ENCODE data around the gene CAND2.
"Not testable (repeated sequence)": the region's sequence is repeated elsewhere in the genome, so short reads cannot be mapped to it uniquely, and the experiment has no call there.

Gene CAND2

GRCh38 chr3:12841970-12842328 lies 45.5 kb downstream of the CAND2 start:
- peak overlapping the region; percentile 99 for H3K4me3 Mint-ChIP-seq
- H3K4me1 Mint-ChIP-seq = peaks cover 35% of the 10 kb centered on the region
- peak overlapping the region; percentile 100 for H3K27ac Mint-ChIP-seq
- H3K36me3 Mint-ChIP-seq = peaks cover 39% of the 10 kb centered on the region
- no peaks in the 10 kb centered on the region for H3K27me3 Mint-ChIP-seq
- no peaks in the 10 kb centered on the region for H3K9me3 Mint-ChIP-seq

- H3K4me3 Mint-ChIP-seq = no peak overlapping the region
- H3K27ac Mint-ChIP-seq = peak overlapping the region; percentile 100
- no peaks in the 10 kb centered on the region for H3K27me3 Mint-ChIP-seq
- H3K4me1 Mint-ChIP-seq = peaks cover 30% of the 10 kb centered on the region
- no peaks in the 10 kb centered on the region for H3K9me3 Mint-ChIP-seq
- peaks cover 34% of the 10 kb centered on the region for H3K36me3 Mint-ChIP-seq
These were observed 46.0 kb downstream of the CAND2 start for GRCh38 chr3:12842469-12842868.

DNA sequence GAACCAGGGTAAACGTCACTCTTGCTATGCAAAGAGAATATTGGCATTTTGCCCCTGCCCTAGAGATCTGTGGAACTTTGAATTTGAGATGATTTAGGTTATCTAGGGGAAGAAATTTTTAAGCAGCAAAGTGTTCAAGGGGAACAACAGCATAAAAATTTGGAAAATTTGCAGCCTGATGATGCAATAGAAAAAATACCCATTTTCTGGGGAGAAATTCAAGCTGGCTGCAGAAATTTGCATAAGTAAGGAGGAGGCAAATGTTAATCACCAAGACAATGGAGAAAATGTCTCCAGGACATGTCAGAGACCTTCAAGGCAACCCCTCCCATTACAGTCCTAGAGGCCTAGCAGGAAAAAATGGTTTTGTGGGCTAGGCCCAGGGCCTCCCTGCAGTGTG lies 49.3 kb downstream of the CAND2 start:
- Mint-ChIP-seq H3K4me1 (peaks cover 6% of the 10 kb centered on the region), H3K36me3 (peaks cover 3% of the 10 kb centered on the region), H3K27me3 (no peaks in the 10 kb centered on the region), H3K27ac (no peak overlapping the region), H3K4me3 (no peak overlapping the region), H3K9me3 (no peaks in the 10 kb centered on the region)

- Mint-ChIP-seq H3K4me3 (no peak overlapping the region), H3K9me3 (no peaks in the 10 kb centered on the region), H3K4me1 (no peaks in the 10 kb centered on the region), H3K27me3 (no peaks in the 10 kb centered on the region), H3K36me3 (no peaks in the 10 kb centered on the region), H3K27ac (no peak overlapping the region)
These were observed 55.7 kb downstream of the CAND2 start for GRCh38 chr3:12852201-12852600.

- H3K4me1 Mint-ChIP-seq, H3K36me3 Mint-ChIP-seq, H3K4me3 Mint-ChIP-seq, H3K27me3 Mint-ChIP-seq, H3K27ac Mint-ChIP-seq, H3K9me3 Mint-ChIP-seq: not testable (repeated sequence)
These were observed 57.4 kb downstream of the CAND2 start for GRCh38 chr3:12853847-12854246.

DNA sequence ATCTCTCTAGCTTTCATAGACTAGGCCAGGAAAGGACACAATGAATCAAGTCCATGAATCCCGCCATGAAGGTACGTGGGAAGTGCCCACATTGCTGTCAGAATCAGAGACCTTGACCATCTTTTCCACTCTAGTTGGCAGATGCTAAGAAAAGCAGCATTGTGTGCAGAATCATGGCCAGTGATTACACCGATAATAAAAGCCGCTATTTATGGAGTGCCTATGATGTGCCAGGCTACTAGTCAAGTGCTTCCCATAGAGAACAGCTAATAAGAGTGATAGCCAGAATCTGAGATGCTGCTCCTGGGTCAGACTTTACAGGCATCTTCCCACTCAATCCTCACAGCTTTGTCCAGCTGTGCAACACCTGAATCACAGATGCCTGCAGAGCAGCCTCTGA lies 58.1 kb downstream of the CAND2 start:
- Mint-ChIP-seq H3K27ac (no peak overlapping the region), H3K27me3 (no peaks in the 10 kb centered on the region)

GRCh38 chr3:12856626-12857025 lies 60.1 kb downstream of the CAND2 start:
- no peak overlapping the region for H3K4me3 Mint-ChIP-seq
- H3K36me3 Mint-ChIP-seq = no peaks in the 10 kb centered on the region
- no peaks in the 10 kb centered on the region for H3K27me3 Mint-ChIP-seq
- H3K27ac Mint-ChIP-seq = no peak overlapping the region
- H3K4me1 Mint-ChIP-seq = no peaks in the 10 kb centered on the region
- no peaks in the 10 kb centered on the region for H3K9me3 Mint-ChIP-seq

More for the DNA sequence above, 58.1 kb downstream of the CAND2 start:
- no peak overlapping the region for H3K4me3 Mint-ChIP-seq
- H3K9me3 Mint-ChIP-seq = no peaks in the 10 kb centered on the region
- H3K4me1 Mint-ChIP-seq = no peaks in the 10 kb centered on the region
- H3K36me3 Mint-ChIP-seq = no peaks in the 10 kb centered on the region

GRCh38 chr3:12859840-12860239 lies 63.4 kb downstream of the CAND2 start:
- no peaks in the 10 kb centered on the region for H3K9me3 Mint-ChIP-seq
- H3K27ac Mint-ChIP-seq = no peak overlapping the region
- H3K4me3 Mint-ChIP-seq = no peak overlapping the region
- no peaks in the 10 kb centered on the region for H3K4me1 Mint-ChIP-seq
- H3K36me3 Mint-ChIP-seq = no peaks in the 10 kb centered on the region
- no peaks in the 10 kb centered on the region for H3K27me3 Mint-ChIP-seq

DNA sequence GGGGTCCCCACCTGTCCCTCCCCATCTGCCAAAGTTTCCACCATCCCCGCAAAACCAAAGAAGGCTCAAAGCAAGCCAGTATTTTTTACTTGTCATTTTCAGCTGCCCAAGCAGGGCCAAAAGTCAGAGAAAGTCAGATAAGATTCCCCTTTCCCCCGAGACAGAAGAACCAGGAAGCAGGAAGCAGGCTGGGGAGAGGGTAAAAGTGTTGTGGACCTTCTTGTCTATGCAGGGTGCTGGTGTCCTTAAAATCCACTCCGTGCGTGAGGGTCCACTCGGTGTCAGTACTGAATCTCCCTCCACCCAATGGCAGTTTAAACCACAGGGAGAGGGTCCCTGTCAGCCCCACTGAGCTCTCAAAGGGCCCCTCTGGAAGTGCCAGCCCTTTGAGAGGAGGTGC lies 65.1 kb downstream of the CAND2 start:
- H3K27ac Mint-ChIP-seq = no peak overlapping the region
- H3K4me1 Mint-ChIP-seq = no peaks in the 10 kb centered on the region
- no peak overlapping the region for H3K4me3 Mint-ChIP-seq
- no peaks in the 10 kb centered on the region for H3K9me3 Mint-ChIP-seq
- peaks cover 2% of the 10 kb centered on the region for H3K27me3 Mint-ChIP-seq
- H3K36me3 Mint-ChIP-seq = no peaks in the 10 kb centered on the region

DNA sequence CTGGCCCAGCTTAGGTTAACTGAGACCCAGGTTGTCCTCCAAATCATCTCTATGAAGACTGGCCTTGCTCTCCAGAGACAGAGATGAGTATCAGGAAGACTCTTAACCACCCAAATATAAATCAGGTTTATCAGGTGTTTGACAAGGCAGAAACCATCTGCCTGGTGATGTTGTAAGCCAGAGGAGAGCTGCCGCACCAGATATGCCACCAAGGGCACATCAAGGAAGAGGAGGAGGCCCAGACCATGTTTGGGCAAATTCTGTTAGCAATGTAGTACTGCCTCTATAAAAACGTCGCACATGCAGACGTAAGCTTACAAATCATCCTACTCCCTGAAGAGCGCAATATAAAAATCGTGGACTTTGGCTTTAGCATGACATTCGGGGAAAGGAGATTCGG lies 65.9 kb downstream of the CAND2 start:
- no peaks in the 10 kb centered on the region for H3K36me3 Mint-ChIP-seq

DNA sequence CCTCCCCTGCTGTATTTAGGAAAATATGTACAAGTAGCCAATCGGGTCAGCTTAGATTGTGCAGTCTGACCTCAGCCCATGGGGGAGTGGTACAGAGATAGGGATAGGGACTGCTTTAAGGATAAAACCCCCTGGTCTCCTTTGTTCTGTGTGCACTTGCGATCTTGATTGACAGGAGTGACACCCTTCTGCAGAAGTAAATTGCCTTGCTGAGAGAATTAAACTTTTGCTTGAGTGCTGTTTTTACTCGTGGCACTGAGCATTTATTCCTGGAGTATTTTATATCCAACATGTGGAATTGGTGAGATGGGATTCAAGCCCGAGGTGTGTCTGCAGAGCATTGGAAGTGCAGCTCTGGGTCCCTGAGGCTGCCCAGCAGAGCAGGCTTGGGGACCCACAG lies 68.8 kb downstream of the CAND2 start:
- Mint-ChIP-seq H3K27me3 (peaks cover 3% of the 10 kb centered on the region), H3K36me3 (no peaks in the 10 kb centered on the region), H3K9me3 (no peaks in the 10 kb centered on the region), H3K27ac (no peak overlapping the region), H3K4me1 (peaks cover 8% of the 10 kb centered on the region), H3K4me3 (no peak overlapping the region)

More for the DNA sequence above, 65.9 kb downstream of the CAND2 start:
- no peaks in the 10 kb centered on the region for H3K9me3 Mint-ChIP-seq
- H3K4me3 Mint-ChIP-seq = no peak overlapping the region
- H3K4me1 Mint-ChIP-seq = no peaks in the 10 kb centered on the region
- peaks cover 2% of the 10 kb centered on the region for H3K27me3 Mint-ChIP-seq
- H3K27ac Mint-ChIP-seq = no peak overlapping the region

GRCh38 chr3:12866836-12867235 lies 70.4 kb downstream of the CAND2 start:
- Mint-ChIP-seq H3K36me3 (no peaks in the 10 kb centered on the region), H3K9me3 (no peaks in the 10 kb centered on the region), H3K27me3 (peaks cover 3% of the 10 kb centered on the region), H3K27ac (no peak overlapping the region), H3K4me3 (no peak overlapping the region), H3K4me1 (peaks cover 16% of the 10 kb centered on the region)

DNA sequence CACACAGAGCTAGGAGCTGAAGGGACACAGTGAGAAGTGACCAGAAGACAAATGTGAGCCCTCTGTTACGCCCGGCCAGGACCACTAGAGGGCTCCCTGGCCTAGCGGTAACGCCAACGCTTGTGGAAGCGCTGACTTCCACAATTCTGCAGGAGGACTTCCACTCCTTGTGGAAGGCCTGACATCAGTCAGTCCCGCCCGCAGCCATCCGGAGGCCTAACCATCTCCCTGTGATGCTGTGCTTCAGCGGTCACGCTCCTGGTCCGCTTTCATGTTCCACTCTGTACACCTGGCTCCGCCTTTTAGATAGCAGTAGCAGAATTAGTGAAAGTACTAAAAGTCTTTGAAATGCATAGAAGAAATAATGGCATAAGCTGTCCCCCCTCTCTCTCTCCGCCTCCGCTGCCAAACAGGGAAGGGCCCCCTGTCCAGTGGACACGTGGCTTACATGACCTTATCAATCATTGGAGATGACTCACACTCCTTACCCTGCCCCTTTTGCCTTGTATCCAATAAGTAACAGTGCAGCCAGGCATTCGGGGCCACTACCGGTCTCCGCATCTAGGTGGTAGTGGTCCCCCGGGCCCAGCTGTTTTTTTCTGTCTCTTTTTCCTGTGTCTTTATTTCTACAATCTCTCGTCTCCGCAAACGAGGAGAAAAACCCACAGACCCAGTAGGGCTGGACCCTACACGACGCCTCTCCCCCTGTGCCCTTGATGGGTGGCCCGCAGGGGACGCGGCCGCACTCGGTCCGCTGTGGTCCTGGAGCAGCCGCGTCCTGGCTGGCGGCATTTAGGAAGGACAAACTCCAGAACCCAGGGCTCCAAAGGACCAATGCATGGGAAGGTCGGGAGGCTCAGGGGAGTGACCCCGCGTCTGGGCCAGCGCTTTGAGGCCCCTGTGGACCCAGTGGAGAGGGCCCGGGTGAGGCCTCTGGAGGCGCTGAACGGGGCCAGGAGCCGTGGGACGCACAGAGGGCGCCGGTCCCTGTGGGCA lies 71.9 kb downstream of the CAND2 start:
- no peak overlapping the region for H3K27ac Mint-ChIP-seq

DNA sequence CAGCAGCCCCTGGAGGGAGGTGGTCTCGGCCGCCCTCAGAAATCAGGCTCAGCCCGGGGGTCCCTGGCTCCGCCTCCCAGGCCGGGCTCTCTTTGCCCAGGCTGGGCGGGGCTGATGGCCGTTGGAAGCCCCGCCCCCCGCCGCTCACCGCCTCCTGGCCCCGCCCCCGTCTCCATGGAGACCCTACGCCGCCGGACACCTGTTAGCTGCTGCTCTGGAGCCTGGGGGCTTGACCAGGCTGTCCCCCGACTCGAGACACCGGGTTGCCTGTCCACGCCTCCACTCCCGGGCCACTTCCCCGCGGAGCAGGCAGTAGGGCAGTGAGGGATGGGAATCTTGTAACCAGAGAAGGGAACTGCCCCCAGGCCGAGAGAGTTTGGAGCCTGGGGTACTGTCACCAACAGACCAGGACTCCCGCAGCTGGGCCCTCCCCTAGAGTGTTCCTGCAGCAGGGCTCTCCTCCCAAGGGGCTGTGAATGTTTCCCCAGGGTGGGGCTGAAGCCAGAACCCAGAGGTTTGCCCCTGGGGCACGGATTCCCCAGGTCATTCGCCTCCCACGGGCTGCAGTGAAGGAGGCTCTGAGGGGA lies 72.6 kb downstream of the CAND2 start:
- Mint-ChIP-seq H3K9me3 (no peaks in the 10 kb centered on the region), H3K27ac (no peak overlapping the region), H3K27me3 (peaks cover 3% of the 10 kb centered on the region), H3K36me3 (no peaks in the 10 kb centered on the region), H3K4me1 (peaks cover 16% of the 10 kb centered on the region), H3K4me3 (peak overlapping the region; percentile 83)

More for the DNA sequence above, 71.9 kb downstream of the CAND2 start:
- Mint-ChIP-seq H3K27me3 (peaks cover 3% of the 10 kb centered on the region), H3K9me3 (no peaks in the 10 kb centered on the region), H3K4me1 (peaks cover 16% of the 10 kb centered on the region), H3K36me3 (no peaks in the 10 kb centered on the region), H3K4me3 (peak overlapping the region; percentile 83)

DNA sequence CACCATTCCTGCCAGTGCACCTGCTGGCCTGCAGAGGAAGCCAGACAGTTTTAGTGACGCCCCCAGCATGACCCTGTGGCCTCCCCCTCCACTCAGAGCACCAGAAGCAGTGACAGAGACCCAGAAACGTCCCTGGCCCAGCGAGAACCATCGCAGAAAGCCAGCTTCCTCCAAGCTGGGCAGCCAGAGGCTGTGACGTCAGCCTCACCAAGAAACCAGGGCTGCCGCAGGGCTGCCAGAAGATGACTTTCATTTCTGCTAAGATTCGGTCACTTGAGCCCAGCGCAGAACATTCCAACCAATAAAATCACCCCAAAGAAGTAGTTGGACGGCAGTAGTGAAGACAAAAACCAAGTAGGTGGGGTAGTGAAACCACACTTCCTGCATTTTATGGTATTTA lies 74.5 kb downstream of the CAND2 start:
- H3K4me3 Mint-ChIP-seq = peak overlapping the region; percentile 42

GRCh38 chr3:12871404-12871983 lies 75.0 kb downstream of the CAND2 start:
- Mint-ChIP-seq H3K9me3 (no peaks in the 10 kb centered on the region), H3K4me1 (peaks cover 16% of the 10 kb centered on the region), H3K27ac (no peak overlapping the region), H3K4me3 (no peak overlapping the region), H3K36me3 (no peaks in the 10 kb centered on the region), H3K27me3 (peaks cover 7% of the 10 kb centered on the region)

More for the DNA sequence above, 74.5 kb downstream of the CAND2 start:
- Mint-ChIP-seq H3K27me3 (peaks cover 8% of the 10 kb centered on the region), H3K4me1 (peaks cover 16% of the 10 kb centered on the region), H3K27ac (no peak overlapping the region), H3K9me3 (no peaks in the 10 kb centered on the region), H3K36me3 (no peaks in the 10 kb centered on the region)

Measured in activated naive CD4-positive, alpha-beta T cell treated with anti-CD3 and anti-CD28 coated beads, Interleukin-2, amount 50 U/mL, for 24 hours (primary cell).